Measurements from ENCODE around the gene DHODH. TPM values are rescaled to one million over a fixed set of nuclear protein-coding genes. Genes with fewer than 3 reads are reported as not detected.
"Not testable (repeated sequence)": the region's sequence is repeated elsewhere in the genome, so short reads cannot be mapped to it uniquely, and the experiment has no call there.

DHODH gene
- total RNA-seq, 1 donor: 3.3 TPM

GRCh38 chr16:72064361-72064894, 55.9 kb downstream of the DHODH start:
- H3K4me3 ChIP-seq (ENCODE audit: low read depth, low read length): no peak overlapping the region
- no peak for DNase-seq (ENCODE audit: low read depth)
- no peak for TF ChIP-seq CTCF (IDR thresholded peaks at IDR 0.05; ENCODE audit: insufficient read depth, low read length)

DNA sequence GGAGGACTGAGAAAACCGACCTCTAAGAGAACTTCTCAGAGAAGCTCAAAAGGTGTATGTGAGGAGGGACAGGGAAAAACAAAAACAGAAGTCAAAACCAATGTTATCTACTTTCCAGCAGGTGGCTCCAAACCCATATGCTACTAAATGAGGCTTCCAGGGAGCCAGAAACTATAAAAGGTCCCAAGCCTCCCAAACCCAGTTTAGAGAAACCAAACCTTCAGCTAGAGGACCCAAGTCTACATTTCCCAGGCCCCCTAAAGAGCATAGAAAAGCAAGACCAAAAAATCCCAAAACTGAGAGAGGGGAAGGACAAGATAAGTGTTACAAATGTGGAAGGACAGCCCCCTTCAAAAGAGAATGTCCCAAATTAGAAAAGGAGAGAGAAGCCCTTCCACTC, 58.2 kb downstream of the DHODH start:
- H3K4me3 ChIP-seq (ENCODE audit: low read depth, low read length): no peak overlapping the region
- peak; percentile 83 for DNase-seq (ENCODE audit: low read depth)
- peak; percentile 90 for TF ChIP-seq CTCF (IDR thresholded peaks at IDR 0.05; ENCODE audit: insufficient read depth, low read length)

- peak; percentile 16 for DNase-seq (ENCODE audit: low read depth)
- no peak overlapping the region for H3K4me3 ChIP-seq (ENCODE audit: low read depth, low read length)
- no peak for TF ChIP-seq CTCF (IDR thresholded peaks at IDR 0.05; ENCODE audit: insufficient read depth, low read length)
Observed at GRCh38 chr16:72068930-72069329, 60.4 kb downstream of the DHODH start.

DNA sequence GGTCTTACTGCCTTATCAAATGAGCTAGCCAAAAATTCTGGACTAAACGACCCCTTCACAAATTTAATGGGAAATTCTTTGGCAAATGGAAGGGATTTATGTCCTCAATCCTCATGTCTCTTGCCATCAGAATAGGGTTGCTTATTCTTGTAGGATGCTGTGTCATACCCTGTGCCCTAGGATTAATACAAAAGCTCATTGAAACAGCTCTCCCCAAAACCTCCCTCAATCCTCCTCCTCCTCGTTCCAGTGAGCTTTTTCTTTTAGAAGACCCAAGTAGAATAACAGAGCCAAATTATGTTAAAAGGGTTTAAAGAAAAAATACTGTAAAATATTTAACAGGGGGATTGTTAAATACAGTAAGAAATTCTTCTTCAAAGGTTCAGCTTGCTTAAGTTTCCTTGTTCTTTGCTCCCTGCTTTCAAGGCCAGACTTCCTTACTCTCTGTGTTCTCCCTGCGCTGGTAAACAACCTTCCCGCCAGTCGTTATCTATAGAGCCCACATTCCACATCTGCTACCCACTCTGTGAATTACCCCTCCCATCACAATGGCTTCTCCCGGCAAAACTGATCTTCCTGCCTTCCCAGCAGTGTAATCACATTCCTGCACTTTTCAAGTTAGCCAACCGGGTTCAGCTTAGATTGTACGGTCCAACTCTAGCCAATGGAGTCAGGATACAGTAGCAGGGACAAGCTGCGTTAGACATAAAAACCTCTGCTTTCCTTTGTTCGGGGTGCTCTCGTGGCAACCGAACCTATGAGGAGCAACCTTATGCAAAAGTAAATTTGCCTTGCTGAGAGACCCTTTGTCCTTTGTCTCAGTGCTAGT, 64.2 kb downstream of the DHODH start:
- no peak for TF ChIP-seq CTCF (IDR thresholded peaks at IDR 0.05; ENCODE audit: insufficient read depth, low read length)
- H3K4me3 ChIP-seq (ENCODE audit: low read depth, low read length): no peak overlapping the region
- DNase-seq (ENCODE audit: low read depth): peak; percentile 90

GRCh38 chr16:72073560-72074230, 65.2 kb downstream of the DHODH start:
- DNase-seq (ENCODE audit: low read depth): peak; percentile 83
- H3K4me3 ChIP-seq (ENCODE audit: low read depth, low read length): no peak overlapping the region
- no peak for TF ChIP-seq CTCF (IDR thresholded peaks at IDR 0.05; ENCODE audit: insufficient read depth, low read length)

DNA sequence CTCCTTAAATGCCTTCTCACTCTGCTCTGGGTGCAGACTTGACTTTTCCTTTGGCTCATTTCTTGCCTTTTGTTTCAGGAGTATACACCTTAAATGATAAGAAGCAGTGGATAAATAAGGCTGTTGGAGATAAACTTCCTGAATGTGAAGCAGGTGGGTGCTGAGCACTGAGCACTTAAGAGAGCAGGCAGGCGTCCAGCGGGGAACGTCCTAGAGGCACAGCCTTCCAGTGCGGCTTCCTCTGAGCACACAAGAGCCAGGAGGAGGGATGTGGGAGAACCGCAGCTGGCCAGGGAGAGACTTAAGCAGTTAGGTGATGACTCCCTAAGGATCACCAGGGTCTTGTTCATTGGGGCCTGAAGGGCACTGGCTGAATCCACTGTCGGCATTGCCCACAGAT, 66.5 kb downstream of the DHODH start:
- H3K4me3 ChIP-seq (ENCODE audit: low read depth, low read length); DNase-seq (ENCODE audit: low read depth): not testable (repeated sequence)

Small RNA genes within 50 kb of the gene (small RNA-seq; reads per million reads assigned to genes)
- not detected for gene RPL39P31

Other genes with a start within 250 kb of the DHODH start
- 80.5 and 146 TPM in 2 replicates for gene AP1G1, start 199.9 kb upstream of the DHODH start, total RNA-seq (ENCODE audit: low replicate concordance)
- gene ATXN1L, start 162.8 kb upstream of the DHODH start, total RNA-seq (ENCODE audit: low replicate concordance): 8.3 and 16.0 TPM in 2 replicates
- 3.1 and 7.3 TPM in 2 replicates for gene ZNF821, start 124.6 kb upstream of the DHODH start, total RNA-seq (ENCODE audit: low replicate concordance)
- gene IST1, start 113.2 kb upstream of the DHODH start, total RNA-seq (ENCODE audit: low replicate concordance): 172 and 273 TPM in 2 replicates
- not detected in 2 replicates for gene PKD1L3, start 8.3 kb upstream of the DHODH start, total RNA-seq (ENCODE audit: low replicate concordance)
- 0.27 TPM in 1 of 2 replicates, not detected in the other for gene HP, start 45.8 kb downstream of the DHODH start, total RNA-seq (ENCODE audit: low replicate concordance)
- gene HPR, start 54.5 kb downstream of the DHODH start, total RNA-seq (ENCODE audit: low replicate concordance): not detected in 2 replicates
- gene TXNL4B, start 84.9 kb downstream of the DHODH start, total RNA-seq (ENCODE audit: low replicate concordance): 8.1 and 24.8 TPM in 2 replicates
- 39.1 and 158 TPM in 2 replicates for gene DHX38, start 85.1 kb downstream of the DHODH start, total RNA-seq (ENCODE audit: low replicate concordance)
- gene PMFBP1, start 163.4 kb downstream of the DHODH start, total RNA-seq (ENCODE audit: low replicate concordance): 0.09 and 0.33 TPM in 2 replicates

Measured in fibroblast of the aortic adventitia (primary cell).